ENCODE measurements around the gene FAAP100.

FAAP100 gene

DNA sequence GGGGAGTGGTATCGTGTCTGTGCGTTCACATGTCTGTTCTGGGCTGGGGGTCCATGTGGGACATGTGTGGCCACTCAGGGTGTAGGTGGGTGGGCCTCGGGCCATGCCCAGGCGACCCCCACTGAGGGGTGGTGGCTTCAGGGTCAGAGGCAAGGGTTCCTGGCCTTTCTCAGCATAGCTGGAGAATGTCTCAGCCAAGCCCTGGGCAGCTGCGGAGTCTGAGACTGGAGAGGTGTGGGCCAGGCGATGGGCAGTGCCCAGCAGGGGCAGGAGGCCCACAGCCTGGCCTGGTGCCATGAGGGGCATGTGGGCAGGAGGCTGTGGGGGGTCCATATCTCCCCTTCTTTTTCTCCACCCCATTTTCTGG lies 22.7 kb downstream of the FAAP100 start:
- no peaks in the 10 kb centered on the region for H3K4me1 ChIP-seq (ENCODE audit: control insufficient read depth, insufficient read depth, low read length)
- no peak overlapping the region for H3K27ac ChIP-seq (ENCODE audit: low read depth, low read length)
- H3K36me3 ChIP-seq (ENCODE audit: control insufficient read depth, insufficient read depth, low read length), result no peaks in the 10 kb centered on the region
- no peak overlapping the region for H3K9ac ChIP-seq (ENCODE audit: low read length)
- no peak overlapping the region for H3K4me3 ChIP-seq (ENCODE audit: low read length)
- H3K27me3 ChIP-seq (ENCODE audit: control insufficient read depth, insufficient read depth, low read length), result peaks cover 30% of the 10 kb centered on the region

DNA sequence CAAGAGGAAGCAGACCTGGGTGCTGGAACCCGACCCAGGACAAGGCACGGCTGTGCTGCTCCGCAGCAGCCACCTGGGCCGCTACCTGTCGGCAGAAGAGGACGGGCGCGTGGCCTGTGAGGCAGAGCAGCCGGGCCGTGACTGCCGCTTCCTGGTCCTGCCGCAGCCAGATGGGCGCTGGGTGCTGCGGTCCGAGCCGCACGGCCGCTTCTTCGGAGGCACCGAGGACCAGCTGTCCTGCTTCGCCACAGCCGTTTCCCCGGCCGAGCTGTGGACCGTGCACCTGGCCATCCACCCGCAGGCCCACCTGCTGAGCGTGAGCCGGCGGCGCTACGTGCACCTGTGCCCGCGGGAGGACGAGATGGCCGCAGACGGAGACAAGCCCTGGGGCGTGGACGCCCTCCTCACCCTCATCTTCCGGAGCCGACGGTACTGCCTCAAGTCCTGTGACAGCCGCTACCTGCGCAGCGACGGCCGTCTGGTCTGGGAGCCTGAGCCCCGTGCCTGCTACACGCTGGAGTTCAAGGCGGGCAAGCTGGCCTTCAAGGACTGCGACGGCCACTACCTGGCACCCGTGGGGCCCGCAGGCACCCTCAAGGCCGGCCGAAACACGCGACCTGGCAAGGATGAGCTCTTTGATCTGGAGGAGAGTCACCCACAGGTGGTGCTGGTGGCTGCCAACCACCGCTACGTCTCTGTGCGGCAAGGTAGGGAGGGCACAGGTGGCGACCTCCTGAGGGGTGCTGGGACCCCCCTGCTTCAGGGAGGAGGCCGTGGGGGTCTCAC lies 23.3 kb downstream of the FAAP100 start:
- H3K36me3 ChIP-seq (ENCODE audit: control insufficient read depth, insufficient read depth, low read length), result no peaks in the 10 kb centered on the region
- no peaks in the 10 kb centered on the region for H3K4me1 ChIP-seq (ENCODE audit: control insufficient read depth, insufficient read depth, low read length)
- H3K4me3 ChIP-seq (ENCODE audit: low read length), result no peak overlapping the region
- H3K9ac ChIP-seq (ENCODE audit: low read length), result no peak overlapping the region
- H3K27ac ChIP-seq (ENCODE audit: low read depth, low read length), result no peak overlapping the region
- peaks cover 30% of the 10 kb centered on the region for H3K27me3 ChIP-seq (ENCODE audit: control insufficient read depth, insufficient read depth, low read length)

DNA sequence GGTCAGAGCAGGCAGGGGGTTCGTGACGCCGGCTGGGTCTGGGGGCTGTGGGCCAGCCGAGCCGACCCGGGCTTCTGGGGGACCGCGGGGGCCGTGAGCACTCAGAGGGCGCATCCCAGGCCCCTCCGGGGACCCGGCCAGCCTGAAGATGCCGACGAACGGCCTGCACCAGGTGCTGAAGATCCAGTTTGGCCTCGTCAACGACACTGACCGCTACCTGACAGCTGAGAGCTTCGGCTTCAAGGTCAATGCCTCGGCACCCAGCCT lies 23.8 kb downstream of the FAAP100 start:
- Histone ChIP-seq H3K36me3 (ENCODE audit: control insufficient read depth, insufficient read depth, low read length) (no peaks in the 10 kb centered on the region), H3K4me1 (ENCODE audit: control insufficient read depth, insufficient read depth, low read length) (no peaks in the 10 kb centered on the region), H3K27me3 (ENCODE audit: control insufficient read depth, insufficient read depth, low read length) (peaks cover 27% of the 10 kb centered on the region), H3K9ac (ENCODE audit: low read length) (no peak overlapping the region), H3K27ac (ENCODE audit: low read depth, low read length) (no peak overlapping the region), H3K4me3 (ENCODE audit: low read length) (no peak overlapping the region)

DNA sequence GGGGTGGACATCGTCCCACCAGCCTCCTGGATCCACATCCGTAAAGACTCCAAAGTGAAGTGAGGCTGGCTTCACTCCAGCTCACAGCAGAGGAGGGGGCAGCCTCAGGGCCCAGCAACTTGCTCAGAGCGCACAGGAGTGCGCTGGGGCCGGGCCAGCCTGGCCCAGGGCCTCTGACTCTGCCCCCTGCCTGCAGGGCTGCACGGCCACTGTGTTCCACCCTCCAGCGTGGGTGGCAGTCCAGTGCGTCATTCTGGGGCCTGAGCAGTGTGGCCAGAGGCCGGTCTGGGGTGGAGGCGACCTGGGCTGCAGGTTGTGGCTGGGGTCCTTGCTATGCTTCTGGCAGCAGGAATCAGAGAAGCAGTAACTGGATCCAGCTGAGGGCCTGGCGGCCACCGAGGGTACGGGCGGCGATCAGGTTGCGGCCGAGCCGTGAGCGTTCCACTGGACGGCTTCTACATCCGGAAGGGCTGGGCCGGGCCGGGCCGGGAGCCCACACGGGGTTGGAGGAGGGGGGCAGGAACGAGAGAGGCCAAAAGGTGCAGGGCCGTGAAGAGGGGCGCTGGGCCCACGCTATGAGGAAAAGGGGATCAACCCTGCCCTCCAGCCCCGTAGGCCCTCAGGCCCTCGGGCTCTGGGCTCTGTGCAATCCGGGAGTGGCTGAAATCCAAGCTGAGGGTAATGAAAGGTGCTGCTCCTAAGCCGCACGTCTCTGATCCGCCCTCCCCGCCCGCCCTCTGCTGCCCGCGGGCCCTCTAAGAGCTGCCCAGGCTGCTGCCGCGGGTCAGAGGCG lies 24.4 kb downstream of the FAAP100 start, which contains the start of gene FSCN2:
Gene FSCN2 (plus strand): TSS at position 787 of the 793 bp plus-strand sequence. CDS start 155 bp downstream, outside the sequence.
- H3K4me3 ChIP-seq (ENCODE audit: low read length), result no peak within 1 kb of the TSS
- no peak within 1 kb of the TSS for H3K27ac ChIP-seq (ENCODE audit: low read depth, low read length)
- H3K27me3 ChIP-seq (ENCODE audit: control insufficient read depth, insufficient read depth, low read length), result peaks cover 28% of the 10 kb centered on the region
- H3K9ac ChIP-seq (ENCODE audit: low read length), result no peak within 1 kb of the TSS
- H3K36me3 ChIP-seq (ENCODE audit: control insufficient read depth, insufficient read depth, low read length), result no peaks in the 10 kb centered on the region
- no peaks in the 10 kb centered on the region for H3K4me1 ChIP-seq (ENCODE audit: control insufficient read depth, insufficient read depth, low read length)

DNA sequence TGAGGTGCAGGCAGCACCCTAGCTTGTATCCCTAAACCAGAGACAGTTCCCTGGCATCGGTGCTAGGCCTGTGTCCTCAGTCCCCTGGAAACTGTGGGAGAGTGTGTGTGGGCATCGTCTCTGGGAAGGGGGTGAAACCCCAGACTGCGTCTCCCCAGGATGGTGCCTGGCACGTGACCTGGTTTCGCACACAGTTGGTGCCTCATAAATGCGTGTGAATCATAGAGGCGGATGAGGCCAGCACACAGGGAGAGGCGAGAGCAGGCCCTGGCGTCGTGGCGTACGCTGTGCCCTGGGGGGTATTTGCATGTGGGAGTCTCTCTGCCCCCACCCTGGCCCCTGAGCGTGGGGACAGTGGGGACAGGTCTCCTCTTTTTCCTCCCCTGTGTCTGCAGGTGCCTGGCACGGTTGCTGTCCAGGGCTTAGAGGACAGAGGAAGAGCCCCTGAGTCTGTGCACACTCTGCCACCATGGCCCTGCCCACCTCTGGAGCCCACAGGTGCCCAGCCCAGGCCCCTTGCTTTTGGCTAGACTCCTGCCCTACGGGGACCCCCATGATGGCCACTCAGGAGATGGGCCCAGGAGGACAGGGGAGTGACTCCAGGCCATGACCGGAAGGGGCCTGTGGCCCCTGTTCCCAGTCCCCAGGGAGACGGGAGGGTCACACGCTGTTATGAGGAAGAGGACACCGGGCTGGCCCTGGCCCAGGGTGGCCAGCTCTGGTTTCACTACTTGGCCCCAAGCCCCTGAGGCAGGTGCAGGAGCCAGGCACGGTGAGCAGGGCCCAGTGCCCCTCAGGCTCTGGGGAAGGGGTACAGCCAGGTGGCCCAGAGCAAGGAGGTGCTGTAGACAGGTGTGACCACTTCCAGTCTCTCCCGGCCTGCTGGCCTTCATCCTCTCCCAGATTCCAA lies 25.2 kb downstream of the FAAP100 start:
- Histone ChIP-seq H3K27me3 (ENCODE audit: control insufficient read depth, insufficient read depth, low read length) (peaks cover 32% of the 10 kb centered on the region), H3K9ac (ENCODE audit: low read length) (no peak overlapping the region), H3K36me3 (ENCODE audit: control insufficient read depth, insufficient read depth, low read length) (no peaks in the 10 kb centered on the region), H3K4me3 (ENCODE audit: low read length) (no peak overlapping the region), H3K4me1 (ENCODE audit: control insufficient read depth, insufficient read depth, low read length) (no peaks in the 10 kb centered on the region), H3K27ac (ENCODE audit: low read depth, low read length) (no peak overlapping the region)

DNA sequence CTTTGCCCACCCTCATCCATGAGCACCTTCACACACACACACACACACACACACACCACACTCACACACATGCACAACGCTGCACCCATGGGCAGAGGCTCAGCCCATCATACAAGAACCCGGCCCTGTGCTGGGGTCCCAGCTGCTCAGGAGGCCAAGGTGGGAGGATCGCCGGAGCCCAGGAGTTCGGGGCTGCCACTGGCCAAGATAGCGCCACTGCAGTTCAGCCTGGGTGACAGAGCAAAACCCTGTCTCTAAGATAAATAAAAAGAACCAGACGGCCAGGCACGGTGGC lies 27.3 kb downstream of the FAAP100 start:
- Histone ChIP-seq H3K27me3 (ENCODE audit: control insufficient read depth, insufficient read depth, low read length) (peaks cover 32% of the 10 kb centered on the region), H3K4me1 (ENCODE audit: control insufficient read depth, insufficient read depth, low read length) (no peaks in the 10 kb centered on the region), H3K4me3 (ENCODE audit: low read length) (no peak overlapping the region)

DNA sequence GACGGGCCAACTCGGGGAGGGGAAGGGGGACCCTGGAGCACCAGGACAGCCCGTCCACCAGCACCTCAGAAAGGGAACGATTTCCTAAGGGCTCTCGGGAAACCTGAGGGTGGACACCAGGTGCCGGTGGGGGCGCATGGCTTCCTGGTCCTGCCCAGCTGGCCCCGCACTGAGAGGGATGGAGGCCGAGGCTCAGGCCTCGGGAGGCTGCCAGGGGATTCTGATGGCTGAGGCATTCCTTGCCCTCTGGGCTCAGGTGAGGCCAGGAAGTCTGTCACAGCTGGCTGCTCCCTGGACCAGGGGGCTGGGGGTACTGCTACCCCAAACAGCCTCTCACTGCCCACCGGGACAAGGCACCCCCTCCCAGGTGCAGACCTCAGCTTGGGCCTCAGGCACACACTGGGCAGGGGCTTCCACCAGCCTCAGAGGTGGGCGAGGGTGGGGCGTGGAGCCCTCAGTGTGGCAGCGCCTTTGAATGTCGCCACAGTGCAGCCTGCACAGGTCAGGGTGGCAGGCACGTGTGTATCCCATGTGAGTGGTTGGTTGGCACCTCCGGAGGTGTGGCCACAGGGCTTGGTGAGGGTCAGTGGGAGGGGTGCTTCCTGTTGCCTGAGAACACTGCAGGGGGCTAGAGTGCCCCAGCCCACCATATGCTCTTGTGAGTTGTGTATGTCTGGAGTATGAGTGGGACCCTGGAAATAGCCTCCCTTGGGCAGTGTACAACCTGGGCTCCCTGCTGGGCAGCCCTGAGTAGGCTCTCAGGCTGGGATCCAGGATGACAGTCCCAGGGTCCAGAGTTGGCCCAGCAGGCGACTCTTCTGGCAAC lies 27.9 kb downstream of the FAAP100 start:
- Histone ChIP-seq H3K36me3 (ENCODE audit: control insufficient read depth, insufficient read depth, low read length) (no peaks in the 10 kb centered on the region), H3K9ac (ENCODE audit: low read length) (no peak overlapping the region), H3K27ac (ENCODE audit: low read depth, low read length) (no peak overlapping the region), H3K4me1 (ENCODE audit: control insufficient read depth, insufficient read depth, low read length) (peaks cover 4% of the 10 kb centered on the region), H3K27me3 (ENCODE audit: control insufficient read depth, insufficient read depth, low read length) (peaks cover 28% of the 10 kb centered on the region), H3K4me3 (ENCODE audit: low read length) (no peak overlapping the region)

More for the DNA sequence above, 27.3 kb downstream of the FAAP100 start:
- H3K27ac ChIP-seq (ENCODE audit: low read depth, low read length), result no peak overlapping the region
- H3K36me3 ChIP-seq (ENCODE audit: control insufficient read depth, insufficient read depth, low read length), result no peaks in the 10 kb centered on the region
- no peak overlapping the region for H3K9ac ChIP-seq (ENCODE audit: low read length)

DNA sequence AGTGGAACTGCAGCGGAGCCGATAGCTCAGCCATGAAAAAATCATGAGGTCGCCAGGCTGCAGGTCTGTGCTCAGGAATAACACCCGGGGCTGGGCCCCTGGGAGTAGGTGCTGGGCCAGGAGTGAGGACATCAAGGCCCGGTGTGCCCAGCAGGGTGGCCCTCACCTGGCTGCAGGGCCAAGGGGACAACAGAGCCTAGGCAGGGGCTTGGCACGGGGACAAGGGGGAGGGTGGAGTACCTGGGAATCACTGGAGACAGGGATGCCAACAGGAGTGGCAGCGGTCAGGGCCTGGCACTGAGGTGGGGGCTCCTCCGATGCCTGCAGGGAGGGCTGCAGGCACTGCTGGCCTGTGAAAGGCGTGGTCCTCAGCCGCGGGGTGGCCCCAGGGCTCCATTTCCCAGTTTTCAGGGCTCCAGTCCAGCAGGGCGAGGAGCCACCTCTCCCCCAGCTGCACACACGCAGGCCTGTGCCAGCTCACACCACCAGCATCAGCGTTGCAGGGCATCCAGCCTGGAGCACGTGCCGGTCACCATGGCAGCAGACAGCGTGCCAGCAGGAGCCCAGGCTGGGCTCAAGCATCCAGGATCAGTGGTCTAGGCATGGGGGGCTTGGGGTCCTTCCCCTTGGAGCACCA lies 28.6 kb downstream of the FAAP100 start:
- Histone ChIP-seq H3K36me3 (ENCODE audit: control insufficient read depth, insufficient read depth, low read length) (no peaks in the 10 kb centered on the region), H3K9ac (ENCODE audit: low read length) (no peak overlapping the region), H3K27me3 (ENCODE audit: control insufficient read depth, insufficient read depth, low read length) (peaks cover 23% of the 10 kb centered on the region)

DNA sequence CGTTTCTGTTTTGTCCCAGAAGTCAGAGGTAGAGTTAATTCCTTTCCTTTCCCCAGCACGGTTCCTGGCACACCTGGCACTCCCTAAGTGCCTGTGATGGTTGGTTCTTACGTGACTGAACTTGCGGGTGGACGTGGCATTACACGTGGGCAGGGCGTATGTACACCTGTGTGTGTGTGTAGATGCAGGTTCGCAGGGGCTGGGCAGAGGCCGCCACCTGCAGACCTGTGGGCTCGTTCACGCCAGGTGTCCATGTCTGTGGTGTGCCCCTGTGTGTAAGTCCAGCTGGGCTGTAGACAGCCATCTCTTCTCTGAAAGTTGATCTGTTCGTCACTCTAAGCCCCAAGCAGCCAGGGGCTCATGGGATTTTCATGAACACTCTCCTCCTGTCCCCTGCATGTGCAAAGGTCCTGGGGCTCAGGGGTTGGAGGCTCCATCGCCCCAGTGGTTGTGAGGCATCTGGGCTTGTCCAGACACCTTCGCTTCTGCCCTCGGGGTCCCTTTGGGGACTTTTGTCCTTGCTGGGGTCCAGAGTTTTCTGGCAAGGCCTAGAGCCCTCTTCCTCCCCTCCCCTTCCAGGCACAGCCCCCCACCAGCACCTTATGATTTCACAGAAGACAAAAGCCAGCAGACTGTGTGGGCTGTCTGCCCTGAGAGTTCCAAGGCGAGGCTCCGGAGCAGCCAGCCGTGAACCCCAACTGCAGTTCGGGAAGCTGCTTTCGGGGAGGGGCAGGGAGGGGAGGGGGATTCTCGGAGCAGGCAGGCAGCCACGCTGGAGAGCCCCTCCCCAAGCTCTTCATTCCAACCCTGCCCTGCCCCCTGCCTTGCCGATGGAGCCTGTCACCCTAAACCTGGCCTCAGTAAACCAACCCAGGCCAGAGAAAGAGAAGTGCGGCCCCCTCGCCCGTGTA lies 29.4 kb downstream of the FAAP100 start:
- no peak overlapping the region for H3K4me3 ChIP-seq (ENCODE audit: low read length)
- no peaks in the 10 kb centered on the region for H3K36me3 ChIP-seq (ENCODE audit: control insufficient read depth, insufficient read depth, low read length)
- peaks cover 12% of the 10 kb centered on the region for H3K4me1 ChIP-seq (ENCODE audit: control insufficient read depth, insufficient read depth, low read length)
- H3K9ac ChIP-seq (ENCODE audit: low read length), result no peak overlapping the region
- H3K27ac ChIP-seq (ENCODE audit: low read depth, low read length), result no peak overlapping the region
- H3K27me3 ChIP-seq (ENCODE audit: control insufficient read depth, insufficient read depth, low read length), result peaks cover 23% of the 10 kb centered on the region

More for the DNA sequence above, 28.6 kb downstream of the FAAP100 start:
- Histone ChIP-seq H3K4me3 (ENCODE audit: low read length) (no peak overlapping the region), H3K27ac (ENCODE audit: low read depth, low read length) (no peak overlapping the region), H3K4me1 (ENCODE audit: control insufficient read depth, insufficient read depth, low read length) (peaks cover 7% of the 10 kb centered on the region)

DNA sequence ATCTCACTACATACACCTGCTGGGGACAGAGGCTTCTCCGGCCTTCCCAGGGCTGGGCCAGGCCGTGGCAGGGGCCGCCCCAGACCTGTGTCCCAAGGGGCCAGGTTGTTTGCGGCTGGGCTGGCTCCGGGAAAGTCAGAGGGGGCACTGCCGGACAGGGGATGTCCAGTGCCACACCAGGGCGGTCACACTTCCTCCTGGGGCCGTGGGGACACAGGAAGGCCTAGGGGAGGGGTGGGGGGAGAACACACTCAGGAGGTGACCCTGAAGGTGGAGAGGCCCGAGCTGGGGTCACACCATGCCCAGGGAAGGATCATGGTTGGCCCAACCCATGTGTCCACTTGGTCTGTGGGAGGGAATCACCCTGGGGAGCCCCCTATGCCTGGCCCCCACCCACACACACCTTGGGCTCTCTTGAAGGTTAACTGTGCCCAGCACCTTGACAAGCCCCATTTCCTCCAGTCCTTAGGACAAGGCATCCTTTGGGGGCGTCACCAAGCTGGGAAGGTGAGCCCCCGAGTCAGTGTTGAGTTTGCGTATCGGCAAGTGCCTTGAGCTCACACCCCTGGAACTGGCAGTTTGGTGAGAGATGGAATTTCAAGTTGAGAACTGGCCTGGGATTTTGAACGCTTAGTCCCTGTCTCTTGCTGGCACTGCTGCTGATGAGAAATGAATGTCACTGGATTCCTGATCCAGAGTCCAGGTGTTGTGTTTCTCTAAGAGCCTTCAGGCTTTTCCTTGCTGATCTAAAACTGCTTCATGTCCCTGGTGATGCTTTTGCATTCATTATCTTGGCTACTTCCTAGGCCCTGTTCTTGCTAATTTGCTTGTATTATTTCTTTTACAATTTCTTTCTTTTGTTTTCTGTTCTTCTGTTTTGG lies 31.9 kb downstream of the FAAP100 start:
- Histone ChIP-seq H3K4me3 (ENCODE audit: low read length) (peak overlapping the region; percentile 69), H3K4me1 (ENCODE audit: control insufficient read depth, insufficient read depth, low read length) (peaks cover 23% of the 10 kb centered on the region), H3K36me3 (ENCODE audit: control insufficient read depth, insufficient read depth, low read length) (no peaks in the 10 kb centered on the region), H3K27me3 (ENCODE audit: control insufficient read depth, insufficient read depth, low read length) (peaks cover 11% of the 10 kb centered on the region), H3K27ac (ENCODE audit: low read depth, low read length) (no peak overlapping the region), H3K9ac (ENCODE audit: low read length) (no peak overlapping the region)

All from rectal smooth muscle tissue (tissue), 1 donor.